ENCODE data around the gene TSLP. TPM values are rescaled to one million over a fixed set of nuclear protein-coding genes. Genes with fewer than 3 reads are reported as not detected.

Gene TSLP
- total and polyA plus RNA-seq, 2 of the 8 experiments (the other 6 are each of a cell fraction or from before 2014, with no cell fraction given): 0.39 to 1.9 TPM

GRCh38 chr5:111077678-111078077 is 6.2 kb downstream of the TSLP start:
- Histone ChIP-seq H3K9ac (replicated peaks in 1 of 4; ENCODE audit: extremely low read depth in 1 of 4, low read depth in 3 of 4, low read length in 3 of 4) (no peak overlapping the region), H2AFZ (ENCODE audit: low read length) (no peak overlapping the region), H3K23ac (ENCODE audit: insufficient read length) (no peak overlapping the region), H3K79me2 (ENCODE audit: control insufficient read depth in 1 of 2, insufficient read depth in 2 of 2, low read length in 2 of 2) (no peaks in the 10 kb centered on the region), H2BK5ac (ENCODE audit: low read depth, low read length) (no peak overlapping the region), H3K23me2 (ENCODE audit: low read depth, low read length) (peaks cover 7% of the 10 kb centered on the region; the same call in 1 of the 2 replicates), H3K27me3 (replicated peaks in 1 of 4; ENCODE audit: control insufficient read depth in 3 of 4, extremely low read depth in 1 of 4, insufficient read depth in 3 of 4, low read length in 3 of 4) (peaks cover 2 to 18% (median 10%) of the 10 kb centered on the region in 4 experiments), H3K18ac (ENCODE audit: extremely low read depth, low read length) (no peak overlapping the region), H2BK15ac (ENCODE audit: low read length) (no peak overlapping the region), H4K8ac (ENCODE audit: extremely low read depth, insufficient read depth, low read length) (no peak overlapping the region), H4K5ac (ENCODE audit: insufficient read length, low read depth, low read length) (no peak overlapping the region), H3K27ac (ENCODE audit: low read depth, low read length) (no peak overlapping the region), H2BK20ac (ENCODE audit: low read length) (no peak overlapping the region), H2AK5ac (ENCODE audit: low read depth, low read length) (no peak overlapping the region), H4K20me1 (replicated peaks in 1 of 2; ENCODE audit: control insufficient read depth in 1 of 2, insufficient read depth in 2 of 2, low read length in 2 of 2) (no peaks in the 10 kb centered on the region), H3K4me2 (ENCODE audit: insufficient read depth in 1 of 2, low read depth in 2 of 2, low read length in 2 of 2) (no peak overlapping the region), H3K4ac (replicated peaks; ENCODE audit: insufficient read length, low read depth, low read length) (no peak overlapping the region), H3K9me3 (ENCODE audit: insufficient read depth in 2 of 2, low read depth in 1 of 2, low read length in 1 of 2) (no peaks in the 10 kb centered on the region), H2BK120ac (replicated peaks; ENCODE audit: low read depth, low read length) (no peak overlapping the region), H4K91ac (replicated peaks; ENCODE audit: insufficient read length, low read length) (no peak overlapping the region), H3K4me1 (replicated peaks in 1 of 4; ENCODE audit: control insufficient read depth in 3 of 4, insufficient read depth in 4 of 4, low read length in 3 of 4) (no peaks in the 10 kb centered on the region), H3K14ac (ENCODE audit: insufficient read length) (no peak overlapping the region), H3K79me1 (ENCODE audit: low read depth, low read length) (no peaks in the 10 kb centered on the region), H3K36me3 (ENCODE audit: control insufficient read depth in 2 of 4, insufficient read depth in 4 of 4, low read length in 3 of 4) (no peaks in the 10 kb centered on the region), H2BK12ac (ENCODE audit: low read depth, low read length) (no peak overlapping the region), H3K56ac (replicated peaks; ENCODE audit: insufficient read length, low read depth, low read length) (no peak overlapping the region), H3K4me3 (ENCODE audit: extremely low read depth in 1 of 4, insufficient read depth in 2 of 4, low read depth in 3 of 4, low read length in 4 of 4) (no peak overlapping the region)
- POLR2A ChIA-PET (ENCODE audit: partially characterized antibody): interaction anchor here (0.6 kb wide), 1 partner anchor 19 kb away, joined by 3 read pairs; no protein-coding TSS in a partner anchor
- DNase-seq (ENCODE audit: low read depth in 1 of 2, low spot score in 2 of 2): no peak
- CTCF ChIA-PET (ENCODE audit: partially characterized antibody): interaction anchor here (1.0 kb wide), 1 partner anchor 36 kb away, joined by 3 read pairs; no protein-coding TSS in a partner anchor
- 86% methylated on average over 2 of the region's 2 CpGs; no CpG with 5 or more reads in 1 of the 2 experiments for whole genome bisulfite sequencing, 2 experiments (ENCODE audit: extremely low coverage in 1 of 2, insufficient coverage in 1 of 2, insufficient read length in 1 of 2, insufficient replicate concordance in 2 of 2, low coverage in 1 of 2, low lambda C conversion rate in 2 of 2, missing lambda C conversion rate in 1 of 2)
- FAIRE-seq: no peak
- no peak for TF ChIP-seq POLR2A (IDR thresholded peaks at IDR 0.05; ENCODE audit: control extremely low read depth in 1 of 2, low read depth in 2 of 2, low read length in 2 of 2)
